NCI-H1092 treated with DMSO at 0.1 percent for 48 hours (cell line): ENCODE measurements around the gene UHRF1.
A peak's percentile ranks its signal among the peaks of the same experiment; 100 is the strongest.
"Not testable (repeated sequence)": the region's sequence is repeated elsewhere in the genome, so short reads cannot be mapped to it uniquely, and the experiment has no call there.

Experiments
- DNase-seq: peaks from one replicate; lab custom pipeline; 2025; lab: John Stamatoyannopoulos, UW

UHRF1 gene

GRCh38 chr19:4900879-4901278 is 8.4 kb upstream of the UHRF1 start:
- DNase-seq: not testable (repeated sequence)

GRCh38 chr19:4902796-4903195 is 6.5 kb upstream of the UHRF1 start, which contains the start of gene ARRDC5:
Gene ARRDC5 (minus strand): TSS chr19:4902896. CDS start chr19:4902825, 71 bp downstream.
- DNase-seq: no peak

DNA sequence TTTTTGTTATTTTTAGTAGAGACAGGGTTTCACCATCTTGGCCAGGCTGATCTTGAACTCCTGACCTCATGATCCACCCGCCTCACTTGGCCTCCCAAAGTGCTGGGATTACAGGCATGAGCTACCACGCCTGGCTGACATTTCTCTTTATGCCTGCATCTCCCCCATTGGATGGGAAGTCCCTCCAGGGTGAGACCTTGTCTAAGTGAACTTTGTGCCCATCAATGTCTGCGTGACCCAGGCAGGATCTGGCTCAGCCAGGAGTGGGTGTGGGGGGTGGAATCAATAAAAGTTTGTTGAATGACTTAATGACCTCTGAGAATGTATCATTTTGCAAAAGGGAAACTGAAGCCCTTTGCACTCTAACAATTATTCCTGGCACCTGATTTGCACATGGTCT is 4.8 kb upstream of the UHRF1 start:
- DNase-seq: no peak

GRCh38 chr19:4906963-4907362 is 2.3 kb upstream of the UHRF1 start:
- DNase-seq: no peak

DNA sequence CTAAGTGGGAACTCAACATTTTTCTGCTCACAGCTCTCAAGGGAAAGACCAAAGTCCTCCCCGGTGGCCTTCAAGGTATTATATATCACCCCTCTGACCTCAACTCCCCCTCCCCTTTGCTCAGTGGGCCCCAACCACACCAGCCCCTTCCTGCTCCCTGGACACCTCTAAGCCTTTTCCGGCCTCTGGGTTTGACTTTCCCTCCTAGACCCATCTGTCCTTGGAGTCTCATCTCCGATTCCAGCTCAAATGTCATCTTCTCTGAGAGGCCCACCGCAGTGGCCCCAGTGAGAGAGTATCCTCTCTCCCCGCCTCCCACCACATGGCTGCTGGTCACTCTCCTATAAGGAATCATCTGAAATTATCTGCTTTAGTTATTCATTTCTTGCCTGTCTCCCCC is 941 bp upstream of the UHRF1 start:
- DNase-seq: no peak

DNA sequence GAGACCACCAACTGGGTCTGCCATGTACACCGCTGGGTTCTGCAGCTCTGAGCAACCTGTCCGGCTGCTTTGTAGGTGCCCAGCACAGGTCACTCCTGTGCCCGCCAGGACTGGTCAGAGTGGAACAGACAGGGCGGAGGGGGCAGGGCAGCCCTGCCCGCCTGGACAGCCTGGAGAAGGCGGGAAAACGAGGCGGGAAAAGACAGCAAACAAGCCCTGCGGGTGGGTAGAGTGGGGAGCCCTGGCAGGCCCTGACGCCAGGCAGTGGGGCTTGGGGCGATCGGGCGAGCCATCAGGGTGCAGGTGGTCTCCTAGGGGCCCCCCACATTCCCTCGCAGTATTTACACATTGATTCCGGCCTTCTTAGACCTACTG is 533 bp upstream of the UHRF1 start:
- DNase-seq: no peak

DNA sequence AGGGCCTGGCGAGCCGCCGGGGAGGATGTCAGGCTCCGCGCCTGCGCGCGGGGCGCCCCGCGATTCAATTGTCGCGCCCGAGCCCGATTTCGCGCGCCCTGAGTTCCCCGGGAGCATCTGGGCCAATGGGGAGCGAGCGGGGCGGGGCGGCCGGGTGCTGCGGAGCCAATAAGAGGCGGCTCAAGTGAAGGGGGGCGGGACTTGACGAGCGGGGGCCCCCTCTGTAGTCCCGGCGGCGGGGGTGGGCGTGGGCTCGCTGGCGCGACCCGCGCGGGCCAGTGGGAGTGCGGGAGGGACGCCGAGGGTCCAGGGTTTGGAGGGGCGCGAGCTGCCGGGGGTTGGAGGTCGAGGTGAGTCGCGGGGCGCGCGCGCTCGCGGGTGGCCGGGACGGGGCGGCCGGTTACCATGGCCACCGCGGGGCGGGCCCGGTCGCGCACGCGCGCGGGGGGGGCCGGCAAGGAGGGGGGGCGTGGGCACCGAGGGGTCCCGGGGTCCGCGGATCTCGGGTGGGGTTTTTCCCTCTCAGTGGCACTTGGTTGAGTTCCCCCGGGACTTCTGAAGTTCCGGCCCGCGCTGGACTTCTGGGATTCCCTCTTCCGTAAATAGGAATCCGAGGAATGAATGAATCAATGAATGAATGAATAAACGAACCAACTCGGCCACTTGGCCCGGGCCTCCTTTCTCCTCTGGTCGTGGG is 744 bp downstream of the UHRF1 start:
- peak; percentile 95 for DNase-seq

- DNase-seq: no peak
These were observed 1.4 kb downstream of the UHRF1 start for GRCh38 chr19:4910594-4911281.

GRCh38 chr19:4911314-4911713 is 2.0 kb downstream of the UHRF1 start:
- DNase-seq: no peak

DNA sequence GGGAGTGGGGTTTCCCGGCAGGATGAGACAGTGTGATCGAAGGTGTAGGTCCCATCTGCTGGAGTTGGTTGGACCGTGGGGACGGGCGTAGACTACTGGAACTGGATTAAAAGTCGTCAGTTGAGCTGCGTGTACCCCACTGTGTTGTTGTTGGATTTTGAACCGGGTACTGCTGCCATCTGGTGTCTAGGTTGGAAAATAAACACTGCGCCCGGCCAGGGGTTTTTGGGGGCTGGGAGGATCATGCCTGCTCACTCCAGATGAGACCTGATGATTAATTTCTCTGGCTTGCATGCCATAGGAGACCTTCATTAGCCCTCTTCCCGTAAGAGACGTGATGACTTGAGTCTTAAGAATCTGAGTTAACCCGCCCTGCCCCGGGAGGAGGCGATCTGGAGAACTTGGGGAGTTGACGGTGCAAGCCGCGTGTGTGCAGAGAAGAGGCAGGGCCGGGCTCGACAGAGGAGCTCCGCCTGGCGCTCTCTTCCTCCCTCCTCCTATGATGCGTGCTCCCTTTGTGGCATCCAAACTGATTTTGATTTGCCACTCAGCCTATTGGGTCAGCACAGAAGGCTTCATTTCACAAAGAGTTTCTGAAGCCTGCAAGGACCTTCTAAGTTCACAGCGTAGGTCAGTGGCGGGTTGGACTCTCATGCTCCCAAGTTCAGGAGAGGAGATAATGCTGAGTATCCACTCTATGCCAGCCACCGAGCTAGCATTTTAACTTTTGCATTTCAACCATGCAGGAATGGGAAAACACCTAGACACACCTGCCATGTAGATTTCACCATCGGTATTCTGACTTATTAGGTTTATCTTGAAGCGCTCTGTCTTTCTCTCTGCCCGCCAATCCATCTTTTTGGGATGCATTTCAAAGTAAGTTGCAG is 2.7 kb downstream of the UHRF1 start:
- DNase-seq: peak; percentile 21

DNA sequence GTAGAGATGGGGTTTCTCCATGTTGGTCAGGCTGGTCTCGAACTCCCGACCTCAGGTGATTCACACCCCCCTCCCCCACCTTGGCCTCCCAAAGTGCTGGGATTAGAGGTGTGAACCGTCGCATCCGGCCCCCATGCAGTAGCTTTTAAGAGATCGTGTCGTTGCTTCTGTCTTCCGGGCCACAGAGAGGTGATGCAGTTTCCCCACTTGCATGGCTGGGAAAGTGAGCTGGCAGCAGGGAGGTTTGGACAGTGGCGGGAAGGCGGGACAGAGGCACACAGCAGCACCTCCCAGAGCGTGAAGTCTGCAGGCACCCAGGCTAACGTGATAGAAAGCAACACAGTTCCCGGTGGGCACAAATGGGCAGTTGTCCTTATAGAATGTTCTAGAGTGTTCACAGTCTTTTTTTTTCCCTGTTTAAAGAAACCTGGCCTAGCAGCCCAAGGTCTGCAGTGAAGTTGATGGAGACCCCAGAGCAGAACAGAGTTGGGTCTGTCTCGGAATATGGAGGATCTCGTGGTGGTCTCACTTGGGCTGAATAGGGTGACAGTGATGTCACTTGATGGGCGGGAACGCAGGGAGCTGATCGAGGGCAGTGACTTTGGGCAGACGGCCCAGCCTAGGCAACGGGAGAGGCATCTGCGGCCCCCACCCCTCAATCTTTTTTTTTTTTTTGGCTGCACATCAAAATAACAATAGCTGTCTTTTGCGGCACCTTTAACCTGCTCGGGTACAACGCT is 4.9 kb downstream of the UHRF1 start:
- DNase-seq: no peak

DNA sequence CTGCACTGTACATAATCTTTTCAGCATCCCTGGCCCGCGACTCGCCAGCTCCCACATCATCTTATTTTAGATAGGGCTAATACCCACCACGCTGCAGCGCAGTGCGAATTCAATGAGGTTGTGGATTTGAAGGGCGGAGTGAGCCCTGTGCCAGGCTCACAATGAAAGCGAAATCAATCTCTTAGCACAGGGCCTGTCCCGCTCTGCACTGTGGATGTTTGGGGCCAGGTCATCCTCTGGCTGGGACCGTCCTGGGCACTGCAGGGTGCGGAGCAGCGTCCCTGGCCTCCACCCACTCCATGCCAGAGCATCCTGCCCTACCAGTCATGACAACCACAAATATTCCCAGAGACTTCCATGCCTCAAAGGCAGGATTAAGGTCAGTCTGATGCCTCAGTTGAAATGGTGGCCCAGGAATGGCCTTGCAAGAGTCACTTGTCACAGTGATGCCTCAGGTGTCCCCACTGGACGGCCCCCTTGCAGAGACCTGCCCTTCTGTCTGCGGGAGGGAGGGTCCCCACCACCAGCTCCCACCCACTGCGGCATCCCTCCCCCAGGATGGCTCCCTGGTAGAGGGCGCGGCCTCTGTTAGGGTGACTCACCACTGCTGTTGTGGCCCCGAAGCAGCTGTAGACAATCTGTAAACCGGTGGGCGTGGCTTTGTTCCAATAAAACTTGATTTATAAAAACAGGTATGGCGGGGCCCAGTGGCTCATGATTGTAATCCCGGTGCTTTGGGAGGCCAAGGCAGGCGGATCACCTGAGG is 5.6 kb downstream of the UHRF1 start:
- no peak for DNase-seq

GRCh38 chr19:4916292-4917082 is 7.2 kb downstream of the UHRF1 start:
- DNase-seq: no peak

DNA sequence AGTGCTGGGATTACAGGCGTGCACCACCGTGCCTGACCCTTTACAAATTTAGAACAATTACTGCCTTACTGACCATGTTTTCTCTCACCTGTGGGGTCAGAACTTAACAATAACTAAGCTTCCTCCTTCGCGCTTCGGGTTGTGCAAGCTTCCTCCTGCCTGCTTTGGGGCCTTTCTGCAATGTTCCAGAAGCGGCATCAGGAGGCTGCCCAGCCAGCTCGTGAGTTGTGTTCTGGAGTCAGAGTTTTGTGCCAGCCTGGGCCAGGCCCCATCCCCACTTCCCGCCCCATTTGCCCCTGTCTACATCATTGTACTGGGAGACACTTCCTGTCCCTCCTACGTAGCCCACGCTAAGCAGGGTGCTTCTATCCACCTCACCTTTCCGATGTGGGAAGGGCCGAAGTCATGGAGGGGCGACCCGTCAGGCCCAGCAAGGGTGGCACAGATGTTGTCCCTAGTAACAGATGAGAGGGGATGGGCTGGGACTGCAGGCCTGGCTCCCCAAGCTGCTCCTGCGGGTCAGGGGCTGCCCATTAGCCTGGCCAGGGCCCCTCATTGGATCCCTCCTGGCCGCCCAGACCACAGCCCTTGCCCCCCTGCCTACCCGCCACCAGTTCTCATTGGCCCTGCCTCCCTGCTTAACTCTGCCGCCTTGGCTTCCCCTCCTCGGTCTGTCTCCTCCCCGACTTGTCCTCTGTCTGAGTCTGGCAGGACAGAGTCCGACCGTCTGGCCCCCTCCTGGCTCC is 13.4 kb downstream of the UHRF1 start:
- no peak for DNase-seq

DNA sequence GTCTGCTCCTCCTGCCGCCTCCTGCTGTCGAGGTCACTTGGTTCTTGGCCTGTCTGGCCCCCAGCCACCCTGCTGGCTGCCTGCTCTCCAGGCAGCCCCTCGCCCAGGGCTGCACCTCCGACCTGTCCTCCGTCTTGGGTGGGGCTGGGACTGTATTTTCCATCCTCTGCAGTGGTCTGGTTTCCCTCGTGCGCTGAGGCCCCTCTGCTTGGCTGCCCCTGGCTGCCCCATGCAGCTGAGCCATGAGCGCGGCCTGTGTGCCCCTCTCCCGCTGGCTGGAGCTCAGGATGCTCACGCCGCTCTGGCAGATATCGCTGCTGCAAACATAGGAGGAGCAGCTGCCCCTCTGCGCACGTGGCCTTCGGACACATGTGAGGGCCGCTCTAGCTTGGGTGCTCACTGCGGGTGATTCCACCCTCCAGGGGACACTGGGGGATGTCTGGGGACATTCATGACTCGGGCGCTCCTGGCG is 14.0 kb downstream of the UHRF1 start:
- no peak for DNase-seq

DNA sequence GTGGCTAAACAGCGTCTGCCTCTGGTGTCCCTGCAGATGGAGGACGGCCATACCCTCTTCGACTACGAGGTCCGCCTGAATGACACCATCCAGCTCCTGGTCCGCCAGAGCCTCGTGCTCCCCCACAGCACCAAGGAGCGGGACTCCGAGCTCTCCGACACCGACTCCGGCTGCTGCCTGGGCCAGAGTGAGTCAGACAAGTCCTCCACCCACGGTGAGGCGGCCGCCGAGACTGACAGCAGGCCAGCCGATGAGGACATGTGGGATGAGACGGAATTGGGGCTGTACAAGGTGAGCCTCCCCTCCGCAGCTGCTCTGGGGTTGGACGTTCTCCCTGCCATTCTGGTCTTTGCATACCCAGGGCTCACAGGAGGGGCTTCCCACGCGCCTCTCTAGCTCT is 19.9 kb downstream of the UHRF1 start:
- no peak for DNase-seq

DNA sequence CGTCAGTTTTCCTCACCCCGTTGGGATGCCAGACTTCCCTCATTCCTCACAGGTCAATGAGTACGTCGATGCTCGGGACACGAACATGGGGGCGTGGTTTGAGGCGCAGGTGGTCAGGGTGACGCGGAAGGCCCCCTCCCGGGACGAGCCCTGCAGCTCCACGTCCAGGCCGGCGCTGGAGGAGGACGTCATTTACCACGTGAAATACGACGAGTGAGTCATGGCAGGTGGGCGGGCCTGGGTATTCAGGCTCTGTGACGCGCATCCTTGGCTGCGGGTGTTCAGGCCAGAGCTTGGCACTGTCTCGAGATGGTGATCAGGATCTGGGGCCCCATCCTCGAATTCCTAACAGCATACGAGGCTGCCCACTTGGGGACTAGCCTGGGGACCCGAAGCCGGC is 21.4 kb downstream of the UHRF1 start:
- DNase-seq: no peak

DNA sequence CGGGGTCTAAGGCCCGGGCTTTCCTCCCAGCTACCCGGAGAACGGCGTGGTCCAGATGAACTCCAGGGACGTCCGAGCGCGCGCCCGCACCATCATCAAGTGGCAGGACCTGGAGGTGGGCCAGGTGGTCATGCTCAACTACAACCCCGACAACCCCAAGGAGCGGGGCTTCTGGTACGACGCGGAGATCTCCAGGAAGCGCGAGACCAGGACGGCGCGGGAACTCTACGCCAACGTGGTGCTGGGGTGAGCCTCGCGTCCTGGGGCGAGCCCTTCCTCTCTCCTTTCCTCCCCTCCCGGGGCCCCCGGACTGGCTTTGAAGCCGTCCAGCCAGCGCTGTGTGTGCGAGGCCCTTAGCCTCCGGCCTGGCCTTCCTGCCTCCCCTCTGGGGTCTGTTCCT is 23.4 kb downstream of the UHRF1 start:
- DNase-seq: no peak

DNA sequence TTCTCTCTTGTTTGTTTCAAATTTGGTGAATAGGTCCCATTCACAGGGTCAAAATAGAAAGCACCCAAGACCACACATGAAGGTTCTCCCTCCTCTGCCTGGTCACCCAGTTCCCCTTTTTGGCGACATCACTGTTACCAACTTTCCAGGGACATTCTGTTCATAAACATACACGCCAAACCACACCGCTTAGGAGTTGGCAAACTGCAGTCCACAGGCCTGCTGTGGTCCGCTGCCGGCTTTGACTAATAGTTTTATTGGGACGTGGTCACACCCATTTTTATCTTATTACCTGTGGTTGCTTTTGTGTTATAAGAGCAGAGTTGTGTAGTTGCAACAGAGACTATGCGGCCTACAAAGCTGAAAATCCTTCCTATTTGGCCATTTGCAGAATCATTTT is 24.2 kb downstream of the UHRF1 start:
- DNase-seq: no peak

- DNase-seq: no peak
These were observed 26.1 kb downstream of the UHRF1 start for GRCh38 chr19:4935444-4935843.
